Left ventricle myocardium inferior (tissue), 1 donor: ENCODE data around the gene PGA3. TPM values are rescaled to one million over a fixed set of nuclear protein-coding genes. Genes with fewer than 3 reads are reported as not detected.
"Not testable (repeated sequence)": the region's sequence is repeated elsewhere in the genome, so short reads cannot be mapped to it uniquely, and the experiment has no call there.

Experiments
- DNase-seq: peaks from one replicate; pipeline ENCODE4 v3.0.0-alpha.2; 2020
- H3K27ac ChIP-seq: fragments of 200-600 bp; replicated peaks from 2 replicates; pipeline ENCODE4 v1.8.0; 2021
- H3K27me3 ChIP-seq: fragments of 200-600 bp; 2 replicates; pipeline ENCODE4 v1.8.0; 2021; ENCODE audit warnings: low read depth
- H3K36me3 ChIP-seq: fragments of 200-600 bp; 2 replicates; pipeline ENCODE4 v1.8.0; 2021
- H3K4me1 ChIP-seq: fragments of 200-600 bp; 2 replicates; pipeline ENCODE4 v1.8.0; 2021
- H3K4me3 ChIP-seq: fragments of 200-600 bp; 2 replicates; pipeline ENCODE4 v1.8.0; 2021; ENCODE audit warnings: mild to moderate bottlenecking, moderate library complexity
- H3K9me3 ChIP-seq: fragments of 200-600 bp; replicated peaks from 2 replicates; pipeline ENCODE4 v1.8.0; 2021
- intact Hi-C: fragments of 100-400 bp; cut with micrococcal nuclease; formaldehyde crosslinking; loops from one replicate; pipeline ENCODE4 v1.11.0; 2022
- long read RNA-seq: library from polyadenylated mRNA; unstranded; transcript quantifications from one replicate; pipeline ENCODE4 v2.0.0, GENCODE V29; 2021
- total RNA-seq: library from RNA; stranded (reverse); fragmentation: NEBNext Ultra II Directional; extraction: Animal tissue kit (Norgen Biotek cat#: 25700); gene quantifications from one replicate; pipeline ENCODE4 v1.2.1, GENCODE V29; 2021
- TF ChIP-seq, protein P1 (sequence below): fragments of 200-600 bp; IDR thresholded peaks from 2 replicates; pipeline ENCODE4 v1.8.0; 2021; ENCODE audit warnings: antibody characterized with exemption, mild to moderate bottlenecking, borderline replicate concordance
- donor health status: DM: no; HTN: yes; CAD: no; lungs with severe emphysema.

Gene PGA3
- total RNA-seq: 0.19 TPM
- long read RNA-seq: 0 reads

DNA sequence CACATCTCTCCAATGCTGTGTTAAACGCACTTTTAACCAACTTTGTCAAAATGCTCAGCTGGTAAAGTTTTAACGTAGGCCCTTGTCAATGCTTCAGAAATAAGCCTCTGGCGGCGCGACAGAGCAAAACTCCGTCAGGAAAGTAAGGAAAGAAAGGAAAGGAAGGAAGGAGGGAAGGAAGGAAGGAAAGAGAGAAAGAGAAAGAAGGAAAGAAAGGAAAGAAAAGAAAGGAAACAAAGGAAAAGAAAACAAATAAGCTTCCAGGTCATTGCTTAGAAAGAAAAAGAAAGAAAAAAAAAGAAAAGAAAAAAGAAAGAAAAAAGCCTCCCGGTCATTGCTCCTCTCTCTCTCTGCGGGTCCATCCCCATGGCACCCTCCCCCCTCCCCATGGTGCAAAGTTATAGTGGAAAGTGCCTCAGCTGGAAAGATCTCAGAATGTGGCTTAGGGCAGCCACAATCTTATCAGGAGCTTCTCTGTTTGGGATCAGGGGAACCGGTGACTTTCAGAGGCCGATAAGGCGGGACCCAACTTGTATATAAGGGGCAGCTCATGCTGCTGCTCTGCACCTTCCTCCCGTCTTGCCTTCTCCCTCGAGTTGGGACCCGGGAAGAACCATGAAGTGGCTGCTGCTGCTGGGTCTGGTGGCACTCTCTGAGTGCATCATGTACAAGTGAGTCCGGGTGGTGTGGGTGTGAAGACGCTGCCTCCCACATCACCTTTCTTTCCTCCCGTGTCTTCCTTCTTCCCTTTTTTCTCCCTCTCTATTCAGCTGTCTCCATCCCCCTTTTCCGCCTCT is at the start of gene PGA3:
Gene PGA3 (plus strand): TSS at position 566 of the 797 bp plus-strand sequence. CDS start 50 bp downstream, at position 616.
- H3K27me3 ChIP-seq: peaks cover 32% of the 10 kb centered on the region
- intact Hi-C loops: not testable (repeated sequence)

DNA sequence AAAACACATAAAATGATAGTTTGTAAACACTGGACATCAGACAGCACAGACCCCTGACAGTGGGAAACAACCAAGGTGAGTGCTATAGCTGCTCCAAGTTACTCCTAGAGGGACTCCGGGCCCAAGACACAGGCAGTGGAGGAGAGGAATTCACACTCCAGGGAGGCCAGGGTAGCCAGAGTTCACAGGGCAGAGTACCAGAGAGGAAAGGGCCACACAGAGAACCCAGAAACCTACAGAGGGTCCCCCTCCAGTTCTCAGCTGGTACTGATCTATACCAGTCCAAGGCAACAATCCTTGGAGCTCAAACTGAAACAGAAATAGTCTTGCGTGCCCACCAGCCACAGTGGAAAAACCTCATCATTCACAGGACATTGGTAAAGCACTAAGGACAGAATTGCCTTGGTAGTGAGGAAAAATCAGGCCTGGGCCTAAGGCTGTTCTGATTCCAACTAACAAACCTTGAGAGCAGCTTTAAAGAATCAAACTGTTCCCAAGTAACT is 49.7 kb upstream of the PGA3 start:
- Histone ChIP-seq H3K4me3 (no peak overlapping the region), H3K27ac (peak overlapping the region; percentile 45), H3K27me3 (no peaks in the 10 kb centered on the region), H3K36me3 (peaks cover 10% of the 10 kb centered on the region), H3K9me3 (peaks cover 19% of the 10 kb centered on the region), H3K4me1 (peaks cover 50% of the 10 kb centered on the region)
- TF ChIP-seq, protein P1, sequence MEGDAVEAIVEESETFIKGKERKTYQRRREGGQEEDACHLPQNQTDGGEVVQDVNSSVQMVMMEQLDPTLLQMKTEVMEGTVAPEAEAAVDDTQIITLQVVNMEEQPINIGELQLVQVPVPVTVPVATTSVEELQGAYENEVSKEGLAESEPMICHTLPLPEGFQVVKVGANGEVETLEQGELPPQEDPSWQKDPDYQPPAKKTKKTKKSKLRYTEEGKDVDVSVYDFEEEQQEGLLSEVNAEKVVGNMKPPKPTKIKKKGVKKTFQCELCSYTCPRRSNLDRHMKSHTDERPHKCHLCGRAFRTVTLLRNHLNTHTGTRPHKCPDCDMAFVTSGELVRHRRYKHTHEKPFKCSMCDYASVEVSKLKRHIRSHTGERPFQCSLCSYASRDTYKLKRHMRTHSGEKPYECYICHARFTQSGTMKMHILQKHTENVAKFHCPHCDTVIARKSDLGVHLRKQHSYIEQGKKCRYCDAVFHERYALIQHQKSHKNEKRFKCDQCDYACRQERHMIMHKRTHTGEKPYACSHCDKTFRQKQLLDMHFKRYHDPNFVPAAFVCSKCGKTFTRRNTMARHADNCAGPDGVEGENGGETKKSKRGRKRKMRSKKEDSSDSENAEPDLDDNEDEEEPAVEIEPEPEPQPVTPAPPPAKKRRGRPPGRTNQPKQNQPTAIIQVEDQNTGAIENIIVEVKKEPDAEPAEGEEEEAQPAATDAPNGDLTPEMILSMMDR: no peak
- intact Hi-C loops: no loop called here
- no peak for DNase-seq

More for the DNA sequence above, at the start of gene PGA3:
- DNase-seq, H3K36me3 ChIP-seq, H3K4me1 ChIP-seq, H3K4me3 ChIP-seq, H3K27ac ChIP-seq: not testable (repeated sequence)
- peaks cover 12% of the 10 kb centered on the region for H3K9me3 ChIP-seq

DNA sequence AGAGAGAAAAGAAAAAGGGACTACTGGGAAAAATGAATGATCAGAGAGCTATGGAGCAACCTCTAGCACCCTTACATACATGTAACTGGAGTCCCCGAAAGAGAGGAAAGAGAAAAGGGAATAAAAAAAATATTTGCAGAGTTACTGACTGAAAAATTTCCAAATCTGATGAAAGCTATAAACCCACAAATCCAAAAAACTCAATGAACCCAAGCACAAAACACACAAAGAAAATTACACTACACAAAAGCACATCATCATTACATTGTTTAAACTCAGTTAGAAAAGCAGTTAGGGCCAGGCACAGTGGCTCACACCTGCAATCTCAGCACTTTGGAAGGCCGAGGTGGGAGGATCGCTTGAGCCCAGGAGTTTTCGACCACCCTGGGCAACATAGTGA is 48.8 kb upstream of the PGA3 start:
- H3K4me3 ChIP-seq: no peak overlapping the region
- H3K27ac ChIP-seq: no peak overlapping the region
- DNase-seq: no peak
- peaks cover 19% of the 10 kb centered on the region for H3K9me3 ChIP-seq
- peaks cover 10% of the 10 kb centered on the region for H3K36me3 ChIP-seq
- H3K4me1 ChIP-seq: peaks cover 54% of the 10 kb centered on the region
- intact Hi-C loops: no loop called here
- TF ChIP-seq, protein P1: no peak
- H3K27me3 ChIP-seq: no peaks in the 10 kb centered on the region

GRCh38 chr11:61155312-61155711 is 48.0 kb upstream of the PGA3 start:
- Histone ChIP-seq H3K4me3 (no peak overlapping the region), H3K9me3 (peaks cover 19% of the 10 kb centered on the region), H3K27me3 (no peaks in the 10 kb centered on the region), H3K36me3 (peaks cover 10% of the 10 kb centered on the region), H3K27ac (no peak overlapping the region), H3K4me1 (peaks cover 52% of the 10 kb centered on the region)
- DNase-seq: no peak
- TF ChIP-seq, protein P1: no peak
- intact Hi-C loops: no loop called here

DNA sequence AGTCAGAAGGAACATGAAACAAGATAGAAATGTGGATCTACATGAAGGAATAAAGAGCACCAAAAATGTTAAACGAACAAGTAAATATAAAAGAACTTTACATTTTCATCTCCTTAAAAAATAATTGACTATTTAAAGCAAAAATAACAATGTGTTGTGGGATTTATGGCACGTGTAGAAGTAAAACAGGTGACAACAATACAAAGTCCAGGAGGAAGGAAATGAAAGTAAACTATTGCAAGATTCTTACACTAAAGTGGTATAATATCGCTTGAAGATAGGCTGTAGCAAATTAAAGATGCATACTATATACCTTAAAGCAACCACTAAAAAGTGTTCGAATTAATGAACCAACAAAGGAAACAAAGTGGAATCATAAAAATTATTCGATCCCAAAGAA is 47.6 kb upstream of the PGA3 start:
- DNase-seq: no peak
- Histone ChIP-seq H3K4me3 (no peak overlapping the region), H3K27ac (no peak overlapping the region), H3K36me3 (peaks cover 10% of the 10 kb centered on the region), H3K4me1 (peaks cover 52% of the 10 kb centered on the region), H3K27me3 (no peaks in the 10 kb centered on the region), H3K9me3 (peaks cover 19% of the 10 kb centered on the region)
- intact Hi-C loops: no loop called here
- TF ChIP-seq, protein P1: no peak

DNA sequence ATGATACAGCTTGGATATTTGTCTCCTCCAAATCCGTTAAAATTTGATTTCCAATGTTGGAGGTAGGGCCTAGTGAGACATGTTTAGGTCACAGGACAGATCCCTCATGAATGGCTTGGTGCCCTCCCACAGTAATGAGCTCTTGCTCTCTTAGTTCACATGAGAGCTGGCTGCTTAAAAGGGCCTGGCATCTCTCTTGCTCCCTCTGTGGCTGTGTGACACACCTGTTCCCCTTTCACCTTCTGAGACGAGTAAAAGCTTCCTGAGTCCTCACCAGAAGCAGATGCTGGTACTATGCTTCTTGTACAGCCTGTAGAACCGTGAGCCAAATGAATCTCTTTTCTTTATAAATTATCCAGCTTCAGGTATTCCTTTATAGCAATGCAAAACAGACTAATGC is 45.6 kb upstream of the PGA3 start:
- peaks cover 10% of the 10 kb centered on the region for H3K36me3 ChIP-seq
- peaks cover 19% of the 10 kb centered on the region for H3K9me3 ChIP-seq
- H3K27me3 ChIP-seq: no peaks in the 10 kb centered on the region
- no peak overlapping the region for H3K4me3 ChIP-seq
- TF ChIP-seq, protein P1: no peak
- intact Hi-C loops: no loop called here
- H3K27ac ChIP-seq: no peak overlapping the region
- H3K4me1 ChIP-seq: peaks cover 51% of the 10 kb centered on the region
- DNase-seq: no peak
